ENCODE measurements around the gene SRD5A1.

The SRD5A1 gene

GRCh38 chr5:6632888-6633468 lies at the start of gene SRD5A1, which contains the start of gene NSUN2:
Gene SRD5A1 (plus strand): TSS chr5:6633440. CDS start chr5:6633577, 137 bp downstream.
Gene NSUN2 (minus strand): TSS chr5:6633044. CDS start chr5:6632979, 65 bp downstream.
- DNase-seq (ENCODE audit: low read depth, low spot score), result no peak

GRCh38 chr5:6584101-6584645 lies 49.1 kb upstream of the SRD5A1 start:
- no peak for DNase-seq (ENCODE audit: low read depth, low spot score)

GRCh38 chr5:6584727-6585126 lies 48.5 kb upstream of the SRD5A1 start:
- DNase-seq (ENCODE audit: low read depth, low spot score), result no peak

- no peak for DNase-seq (ENCODE audit: low read depth, low spot score)
These were observed 48.1 kb upstream of the SRD5A1 start for GRCh38 chr5:6585168-6585567.

- DNase-seq (ENCODE audit: low read depth, low spot score), result no peak
These were observed 47.1 kb upstream of the SRD5A1 start for GRCh38 chr5:6585939-6586646.

GRCh38 chr5:6586647-6587042 lies 46.6 kb upstream of the SRD5A1 start:
- DNase-seq (ENCODE audit: low read depth, low spot score), result no peak

- DNase-seq (ENCODE audit: low read depth, low spot score), result no peak
These were observed 46.1 kb upstream of the SRD5A1 start for GRCh38 chr5:6587171-6587570.

GRCh38 chr5:6590581-6590980 lies 42.7 kb upstream of the SRD5A1 start:
- DNase-seq (ENCODE audit: low read depth, low spot score), result no peak

GRCh38 chr5:6591671-6592288 lies 41.5 kb upstream of the SRD5A1 start:
- no peak for DNase-seq (ENCODE audit: low read depth, low spot score)

- no peak for DNase-seq (ENCODE audit: low read depth, low spot score)
These were observed 40.6 kb upstream of the SRD5A1 start for GRCh38 chr5:6592601-6593000.

GRCh38 chr5:6593148-6594016 lies 39.9 kb upstream of the SRD5A1 start:
- DNase-seq (ENCODE audit: low read depth, low spot score), result no peak

GRCh38 chr5:6594066-6594465 lies 39.2 kb upstream of the SRD5A1 start:
- DNase-seq (ENCODE audit: low read depth, low spot score), result no peak

GRCh38 chr5:6595405-6595804 lies 37.8 kb upstream of the SRD5A1 start:
- no peak for DNase-seq (ENCODE audit: low read depth, low spot score)

- DNase-seq (ENCODE audit: low read depth, low spot score), result no peak
These were observed 36.9 kb upstream of the SRD5A1 start for GRCh38 chr5:6596388-6596787.

- DNase-seq (ENCODE audit: low read depth, low spot score), result no peak
These were observed 35.7 kb upstream of the SRD5A1 start for GRCh38 chr5:6597557-6597956.

GRCh38 chr5:6598351-6598900 lies 34.8 kb upstream of the SRD5A1 start:
- no peak for DNase-seq (ENCODE audit: low read depth, low spot score)

- DNase-seq (ENCODE audit: low read depth, low spot score), result no peak
These were observed 33.5 kb upstream of the SRD5A1 start for GRCh38 chr5:6599739-6600138.

GRCh38 chr5:6601271-6601670 lies 32.0 kb upstream of the SRD5A1 start:
- DNase-seq (ENCODE audit: low read depth, low spot score), result no peak

GRCh38 chr5:6601816-6602215 lies 31.4 kb upstream of the SRD5A1 start:
- no peak for DNase-seq (ENCODE audit: low read depth, low spot score)

- DNase-seq (ENCODE audit: low read depth, low spot score), result no peak
These were observed 30.8 kb upstream of the SRD5A1 start for GRCh38 chr5:6602441-6602840.

- DNase-seq (ENCODE audit: low read depth, low spot score), result no peak
These were observed 29.6 kb upstream of the SRD5A1 start for GRCh38 chr5:6603643-6604042.
